ENCODE results near the gene PHACTR1.

GRCh38 chr6:13261464-13261994, 545.0 kb downstream of the PHACTR1 start:
- TF ChIP-seq CTCF (IDR thresholded peaks at IDR 0.05; ENCODE audit: low read length) (no peak), EZH2 (IDR thresholded peaks at IDR 0.05; ENCODE audit: borderline replicate concordance, low read length) (no peak)

Measured in OCI-LY1 (cell line).